HG03280 (cell line): ENCODE results near the gene SCN2B.

ENCODE experiments used
- ATAC-seq: cut with Tn5 transposase; IDR thresholded peaks from one replicate; pipeline ENCODE4 v1.9.1; 2021; ENCODE audit warnings: mild to moderate bottlenecking, moderate library complexity; ENCODE audit not compliant: unreplicated experiment

Gene SCN2B

DNA sequence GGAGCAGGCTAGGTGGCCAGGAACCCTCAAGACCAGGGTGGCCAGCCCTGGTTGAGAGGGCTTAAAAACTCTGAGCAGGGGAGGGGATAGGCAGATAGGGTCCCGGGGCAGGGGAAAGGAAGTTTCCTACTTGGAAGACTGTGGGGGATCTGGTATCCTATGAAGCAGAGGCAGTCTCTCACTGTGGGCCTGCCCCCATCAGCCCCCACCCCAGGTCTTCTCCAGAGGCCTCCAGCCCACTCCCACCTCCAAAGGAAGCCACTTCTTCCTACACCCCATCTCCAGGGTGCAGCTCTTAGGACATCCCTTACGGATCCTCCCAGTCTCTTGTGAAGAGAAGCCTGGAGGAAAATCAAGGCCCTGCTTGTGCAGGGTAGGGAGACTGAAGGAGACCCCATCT is 40.1 kb downstream of the SCN2B start:
- ATAC-seq = no peak

- ATAC-seq = no peak
Measured at GRCh38 chr11:118135796-118136165, 40.7 kb downstream of the SCN2B start.

- ATAC-seq = no peak
Measured at GRCh38 chr11:118135051-118135795, 41.2 kb downstream of the SCN2B start.

- no peak for ATAC-seq
Measured at GRCh38 chr11:118133816-118134215, 42.6 kb downstream of the SCN2B start.

GRCh38 chr11:118132385-118133151 is 43.9 kb downstream of the SCN2B start:
- ATAC-seq = no peak

- no peak for ATAC-seq
Measured at GRCh38 chr11:118129471-118130172, 46.8 kb downstream of the SCN2B start.

DNA sequence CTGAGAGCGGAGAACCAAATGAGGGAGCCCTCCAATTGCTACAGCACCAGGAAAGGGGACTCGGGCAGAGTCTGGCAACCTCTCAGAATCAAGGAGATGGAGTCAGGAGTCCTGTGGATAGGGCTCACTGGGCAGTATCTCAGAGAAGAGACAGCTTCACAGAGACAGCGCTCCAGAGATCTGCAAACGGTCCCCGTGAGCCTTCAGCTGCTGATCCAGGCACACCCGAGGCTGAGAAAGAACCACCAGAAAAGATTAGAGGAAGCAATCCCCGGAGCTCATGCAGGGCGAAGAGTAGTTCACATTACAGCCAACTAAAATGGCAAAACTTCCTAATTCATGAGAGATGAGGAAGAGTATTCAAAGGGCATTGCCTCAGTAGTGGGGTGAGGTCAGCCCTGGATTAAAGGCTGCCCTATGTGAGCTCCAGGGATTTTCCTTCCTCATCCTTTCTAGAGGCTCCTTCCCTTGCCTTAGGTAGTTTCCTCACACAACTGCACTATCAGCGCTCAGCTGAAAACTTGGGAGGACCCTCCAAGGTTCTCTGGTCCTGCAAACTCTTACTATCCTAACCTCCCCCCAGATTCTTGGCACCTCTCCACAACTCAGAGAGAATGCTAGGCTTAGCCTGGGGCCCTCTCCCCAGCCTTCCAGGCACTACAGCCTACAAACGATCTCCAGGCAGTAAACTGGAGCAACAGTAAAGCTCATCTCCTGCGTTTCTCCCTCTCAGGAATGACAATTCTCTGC is 47.5 kb downstream of the SCN2B start:
- no peak for ATAC-seq

DNA sequence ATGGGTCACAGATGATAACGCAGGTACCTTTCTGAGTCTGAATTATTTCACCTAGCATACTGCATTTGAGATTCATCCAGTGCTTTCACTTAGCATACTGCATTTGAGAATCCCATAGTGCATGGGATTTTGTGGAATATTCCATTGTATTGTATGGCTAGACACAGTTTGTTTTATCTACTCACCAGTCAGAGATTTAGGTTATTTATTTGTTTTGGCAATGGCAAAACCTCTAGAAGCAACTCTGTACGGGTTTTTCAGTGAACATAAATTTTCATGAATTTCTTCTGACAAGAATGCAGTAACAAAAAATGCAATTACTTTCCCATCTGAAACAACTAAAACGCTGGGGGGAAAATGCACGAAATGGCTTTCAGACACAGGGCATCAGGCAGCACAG is 48.1 kb downstream of the SCN2B start:
- no peak for ATAC-seq

GRCh38 chr11:118126082-118126838 is 50.2 kb downstream of the SCN2B start:
- ATAC-seq = no peak

DNA sequence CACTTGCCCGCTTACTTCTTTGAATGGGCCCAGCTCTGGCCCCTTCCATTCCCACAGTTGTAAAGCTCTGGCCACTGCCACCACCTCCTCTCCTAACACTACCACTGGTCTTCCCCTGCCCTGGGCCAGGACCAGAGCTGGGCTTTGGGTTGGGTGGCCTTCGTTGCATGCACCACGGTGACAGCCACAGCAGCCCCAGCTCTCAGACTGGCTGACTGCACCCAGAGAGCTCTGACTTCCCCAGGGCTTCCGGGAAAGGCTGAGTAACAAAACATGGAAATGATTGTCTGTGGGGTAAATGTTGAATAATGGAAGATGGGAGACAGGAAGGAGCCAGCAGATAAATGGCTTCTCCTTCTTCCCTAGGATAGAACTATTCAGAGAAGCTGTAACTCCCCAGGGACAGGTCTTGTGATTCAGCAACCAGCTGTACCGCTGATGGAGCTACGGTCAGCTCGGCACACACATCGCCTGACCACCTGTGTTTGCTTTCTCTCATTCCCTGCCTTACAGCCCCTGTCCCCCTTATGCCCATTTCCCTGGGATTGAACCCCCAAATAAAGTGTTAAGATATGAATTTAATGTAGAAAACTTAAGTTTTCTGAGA is 51.4 kb downstream of the SCN2B start:
- no peak for ATAC-seq

GRCh38 chr11:118120793-118121192 is 55.6 kb downstream of the SCN2B start:
- ATAC-seq = no peak

DNA sequence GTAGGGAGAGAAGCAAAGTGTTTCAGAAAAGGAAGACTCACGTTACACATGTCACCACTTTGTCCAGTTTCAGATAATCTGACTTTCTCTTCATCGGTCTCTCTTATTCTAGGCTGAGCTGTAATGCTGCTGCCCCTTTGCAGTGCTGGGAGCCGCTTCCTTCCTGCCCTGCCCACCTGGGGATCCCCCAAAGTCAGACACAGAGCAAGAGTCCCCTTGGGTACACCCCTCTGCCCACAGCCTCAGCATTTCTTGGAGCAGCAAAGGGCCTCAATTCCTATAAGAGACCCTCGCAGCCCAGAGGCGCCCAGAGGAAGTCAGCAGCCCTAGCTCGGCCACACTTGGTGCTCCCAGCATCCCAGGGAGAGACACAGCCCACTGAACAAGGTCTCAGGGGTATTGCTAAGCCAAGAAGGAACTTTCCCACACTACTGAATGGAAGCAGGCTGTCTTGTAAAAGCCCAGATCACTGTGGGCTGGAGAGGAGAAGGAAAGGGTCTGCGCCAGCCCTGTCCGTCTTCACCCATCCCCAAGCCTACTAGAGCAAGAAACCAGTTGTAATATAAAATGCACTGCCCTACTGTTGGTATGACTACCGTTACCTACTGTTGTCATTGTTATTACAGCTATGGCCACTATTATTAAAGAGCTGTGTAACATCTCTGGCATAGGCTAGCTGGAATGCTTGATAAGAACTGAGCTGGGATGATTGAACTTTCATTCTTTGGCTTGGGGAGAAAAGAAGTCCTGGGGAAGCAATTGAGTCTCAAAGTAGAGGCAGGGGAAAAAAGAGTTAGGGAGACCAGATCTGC is 58.4 kb downstream of the SCN2B start:
- ATAC-seq = no peak

DNA sequence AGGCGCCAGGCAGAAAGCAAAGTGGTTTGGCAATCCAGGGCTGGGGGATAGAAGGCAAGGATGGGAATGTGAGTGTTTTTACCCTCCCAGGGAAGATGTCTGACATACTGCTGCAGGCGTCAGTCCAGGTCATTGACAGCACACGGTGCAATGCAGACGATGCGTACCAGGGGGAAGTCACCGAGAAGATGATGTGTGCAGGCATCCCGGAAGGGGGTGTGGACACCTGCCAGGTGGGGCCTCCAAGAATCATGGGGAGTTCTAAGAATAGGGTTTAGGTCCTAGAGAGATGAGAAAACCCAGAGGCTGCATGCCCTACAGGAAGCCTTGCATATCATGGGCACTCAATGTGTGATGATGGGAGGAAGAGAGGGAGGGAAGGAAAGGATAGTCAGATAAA is 61.4 kb downstream of the SCN2B start:
- ATAC-seq = no peak

DNA sequence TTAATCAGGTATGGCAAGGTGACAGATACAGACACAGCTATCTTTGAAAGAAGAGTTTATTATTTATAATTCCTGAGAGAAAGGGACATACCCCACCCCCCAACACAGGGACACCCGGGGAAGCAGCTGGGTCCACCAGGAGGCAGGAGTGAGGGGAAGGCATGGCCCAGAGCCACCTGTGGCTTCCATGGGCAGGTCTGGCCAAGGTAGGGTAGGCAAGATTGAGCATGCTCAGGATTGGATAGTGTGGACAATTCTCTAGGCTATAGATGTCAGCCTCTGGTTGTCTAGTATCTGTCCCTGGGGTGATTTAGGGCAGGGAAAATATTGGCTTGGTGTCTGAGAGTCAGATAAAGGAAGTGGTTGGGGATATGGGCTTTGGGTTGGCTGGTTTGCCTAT is 62.2 kb downstream of the SCN2B start:
- no peak for ATAC-seq

GRCh38 chr11:118112711-118113430 is 63.6 kb downstream of the SCN2B start:
- ATAC-seq = no peak
